Right kidney (tissue), 1 donor: ENCODE results near the gene NR3C2.

Source experiments
- DNase-seq: peaks from one replicate; pipeline ENCODE4 v3.0.0-alpha.2; 2016

Gene NR3C2

DNA sequence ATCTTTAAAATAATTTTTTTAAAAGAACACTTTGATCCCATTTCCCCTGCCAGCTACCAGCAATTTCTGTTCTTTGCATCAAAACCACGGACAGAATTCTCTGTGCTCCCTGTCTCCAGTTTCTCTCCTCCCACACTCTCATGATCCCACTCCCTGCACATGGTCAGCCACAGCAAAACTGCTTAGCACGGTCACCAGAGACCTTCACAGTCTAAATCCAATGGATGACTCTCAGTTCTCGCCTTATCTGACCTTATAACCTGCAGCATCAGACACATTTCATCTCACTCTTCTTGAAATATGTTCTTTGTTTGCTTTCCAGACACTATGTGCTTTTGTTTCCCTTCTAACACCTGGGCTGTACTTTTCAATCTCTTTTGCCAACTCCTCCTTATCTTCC is 131.5 kb downstream of the NR3C2 start:
- no peak for DNase-seq

DNA sequence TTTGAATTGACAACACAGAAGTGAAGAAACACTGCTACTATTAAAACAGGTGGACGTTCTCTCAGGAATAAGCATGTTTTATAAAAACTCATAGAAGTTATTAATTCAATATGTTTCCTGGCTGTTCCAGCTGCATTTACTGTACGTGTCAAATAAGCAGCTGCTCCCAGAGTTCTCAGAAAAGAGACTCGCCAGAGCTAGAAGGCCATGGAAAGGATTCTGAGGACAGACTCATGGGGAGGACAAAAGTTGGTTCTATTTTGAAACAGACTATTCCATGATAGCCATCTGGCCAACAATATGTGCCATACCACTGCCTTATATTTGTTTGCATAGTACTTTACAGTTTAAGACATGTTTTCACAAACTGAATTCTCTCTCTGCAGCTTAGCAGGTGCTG is 136.5 kb downstream of the NR3C2 start:
- DNase-seq, result no peak

DNA sequence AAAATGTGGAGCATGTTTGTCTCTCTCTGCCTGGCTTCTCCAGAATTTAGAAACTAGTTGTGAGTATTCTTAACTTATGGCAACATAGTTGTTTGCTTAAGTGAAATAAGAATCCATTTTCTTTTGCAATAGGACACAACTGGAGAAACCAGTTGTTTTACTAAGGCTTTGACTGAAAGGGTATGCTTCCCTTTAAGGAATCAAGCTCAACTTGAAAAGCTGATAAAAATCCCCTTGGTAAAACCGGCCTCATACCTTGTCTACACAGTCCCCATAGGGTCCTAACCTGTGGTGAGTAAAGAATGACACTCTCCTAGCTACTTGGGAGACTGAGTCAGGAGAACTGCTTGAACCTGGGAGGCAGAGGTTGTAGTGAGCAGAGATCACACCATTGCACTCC is 139.8 kb downstream of the NR3C2 start:
- no peak for DNase-seq

GRCh38 chr4:148300877-148301276 is 141.3 kb downstream of the NR3C2 start:
- no peak for DNase-seq

DNA sequence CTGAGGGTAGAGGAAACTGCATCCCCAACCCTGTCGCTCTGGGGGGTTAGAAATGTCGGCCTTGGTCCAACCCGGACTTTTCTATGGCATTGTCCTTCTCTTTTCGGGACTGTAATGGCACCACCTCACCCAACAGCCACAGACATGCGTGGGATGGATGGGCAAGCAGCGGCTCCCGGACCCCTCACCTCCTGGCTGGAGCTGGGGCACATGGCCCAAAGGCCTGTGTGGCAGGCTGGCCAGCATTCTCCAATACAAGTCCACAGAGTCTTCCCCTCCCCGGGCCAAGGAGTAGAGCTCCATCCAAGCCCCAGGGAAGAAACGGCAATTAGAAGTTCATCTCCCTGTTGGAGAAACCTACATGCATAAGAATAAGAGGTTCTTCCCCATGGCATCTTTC is 142.9 kb downstream of the NR3C2 start:
- DNase-seq, result no peak

GRCh38 chr4:148296498-148296897 is 145.7 kb downstream of the NR3C2 start:
- DNase-seq, result no peak

GRCh38 chr4:148295642-148296041 is 146.6 kb downstream of the NR3C2 start:
- no peak for DNase-seq

- no peak for DNase-seq
Measured at GRCh38 chr4:148293571-148293970, 148.6 kb downstream of the NR3C2 start.

DNA sequence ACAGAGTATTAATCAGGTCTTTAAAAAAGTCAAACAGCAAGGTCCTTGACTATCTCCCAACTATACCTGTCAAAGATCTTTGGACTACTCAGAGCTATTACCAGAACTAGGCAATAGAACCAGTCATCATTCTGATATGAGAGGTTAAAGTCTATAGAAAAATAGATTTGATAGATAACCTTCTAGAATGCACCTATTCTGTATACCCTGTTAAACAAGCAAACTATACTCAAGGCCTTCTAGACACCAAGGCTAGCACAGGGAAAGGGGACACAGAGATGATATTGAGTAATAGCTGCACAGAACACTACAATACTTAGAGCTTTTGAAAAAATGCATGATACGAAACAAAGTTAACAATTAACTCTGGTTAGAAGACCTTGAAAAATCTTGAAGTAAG is 149.5 kb downstream of the NR3C2 start:
- DNase-seq, result no peak

- DNase-seq, result no peak
Measured at GRCh38 chr4:148289740-148290139, 152.5 kb downstream of the NR3C2 start.

GRCh38 chr4:148288448-148288847 is 153.8 kb downstream of the NR3C2 start:
- no peak for DNase-seq

- no peak for DNase-seq
Measured at GRCh38 chr4:148287111-148287510, 155.1 kb downstream of the NR3C2 start.

DNA sequence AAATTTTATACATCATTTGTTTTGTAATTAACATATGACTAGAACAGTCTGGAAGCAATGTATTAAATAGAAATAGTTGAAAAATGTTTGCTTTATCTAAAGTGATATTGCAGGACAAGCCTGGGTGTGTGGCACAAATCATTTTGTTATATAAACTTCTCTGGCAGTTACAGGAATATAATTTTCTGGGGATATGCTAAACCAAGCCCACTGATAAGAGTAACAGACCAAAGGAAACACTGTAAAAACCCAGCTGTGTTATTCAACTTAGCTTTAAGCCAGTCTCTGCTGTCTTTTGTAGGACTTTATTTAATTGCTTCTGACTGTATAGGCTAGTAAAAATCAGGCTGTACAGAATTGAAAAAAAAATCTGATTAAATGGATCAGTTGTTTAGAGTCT is 156.2 kb downstream of the NR3C2 start:
- no peak for DNase-seq

DNA sequence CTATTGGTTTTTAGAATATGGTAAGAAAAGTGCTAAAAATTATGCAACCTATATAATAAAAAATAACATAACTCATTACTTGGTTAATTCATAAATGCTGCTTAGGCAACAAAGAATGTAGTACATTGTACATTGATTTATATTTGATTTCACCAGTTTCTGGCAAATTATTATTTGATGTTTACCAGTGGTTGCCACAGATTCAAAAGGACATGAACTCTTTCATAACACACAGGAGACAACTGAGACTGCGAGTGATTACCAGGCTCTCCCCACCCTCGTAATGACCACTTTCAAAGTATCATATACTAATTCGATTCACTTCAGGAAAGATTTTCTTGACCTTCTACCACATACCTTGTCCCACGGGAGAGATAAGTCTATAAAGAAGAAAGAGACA is 158.5 kb downstream of the NR3C2 start:
- no peak for DNase-seq

- DNase-seq, result no peak
Measured at GRCh38 chr4:148278310-148278709, 163.9 kb downstream of the NR3C2 start.

GRCh38 chr4:148275266-148275665 is 166.9 kb downstream of the NR3C2 start:
- no peak for DNase-seq

- DNase-seq, result no peak
Measured at GRCh38 chr4:148273501-148273986, 168.7 kb downstream of the NR3C2 start.

DNA sequence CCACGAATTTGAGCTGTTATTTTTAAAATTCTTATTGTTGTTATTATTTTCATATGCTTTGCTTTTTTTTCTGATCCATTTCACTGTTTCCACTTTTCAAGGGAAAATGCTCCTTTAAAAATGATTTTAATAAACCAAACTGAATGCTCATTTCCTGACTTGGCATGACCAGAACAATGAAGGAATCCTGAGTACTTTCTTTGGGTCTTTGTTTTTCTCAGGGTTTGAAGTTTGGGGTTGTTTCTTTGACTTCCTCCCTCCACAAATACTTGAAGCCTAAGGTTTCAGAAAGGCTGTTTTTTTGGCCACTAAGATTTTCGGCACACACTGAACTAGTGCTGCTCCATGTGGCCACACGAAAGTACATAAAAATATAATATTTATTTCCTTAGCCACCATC is 171.0 kb downstream of the NR3C2 start:
- DNase-seq, result no peak

GRCh38 chr4:148270630-148271029 is 171.6 kb downstream of the NR3C2 start:
- no peak for DNase-seq

GRCh38 chr4:148268835-148269234 is 173.4 kb downstream of the NR3C2 start:
- DNase-seq, result no peak

DNA sequence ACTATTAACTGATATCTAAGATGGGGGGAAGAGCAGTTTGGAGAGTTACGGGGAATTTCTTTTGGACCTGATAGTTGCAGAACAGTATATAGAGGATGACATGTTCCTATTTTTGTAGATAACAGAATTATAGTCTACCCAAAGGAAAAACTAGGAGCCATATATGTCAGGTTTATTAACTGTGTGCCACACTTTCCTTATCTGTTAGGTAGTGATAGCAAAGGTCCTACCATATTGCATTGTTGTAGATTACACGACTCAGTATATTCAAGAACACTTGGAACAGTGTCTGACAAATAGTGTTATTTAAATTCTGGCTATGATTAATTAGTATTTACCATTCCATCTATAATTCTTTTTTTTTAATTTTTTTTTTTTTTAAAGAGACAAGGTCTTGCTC is 175.3 kb downstream of the NR3C2 start:
- DNase-seq, result no peak

- no peak for DNase-seq
Measured at GRCh38 chr4:148266240-148266639, 176.0 kb downstream of the NR3C2 start.

- no peak for DNase-seq
Measured at GRCh38 chr4:148265627-148266026, 176.6 kb downstream of the NR3C2 start.

DNA sequence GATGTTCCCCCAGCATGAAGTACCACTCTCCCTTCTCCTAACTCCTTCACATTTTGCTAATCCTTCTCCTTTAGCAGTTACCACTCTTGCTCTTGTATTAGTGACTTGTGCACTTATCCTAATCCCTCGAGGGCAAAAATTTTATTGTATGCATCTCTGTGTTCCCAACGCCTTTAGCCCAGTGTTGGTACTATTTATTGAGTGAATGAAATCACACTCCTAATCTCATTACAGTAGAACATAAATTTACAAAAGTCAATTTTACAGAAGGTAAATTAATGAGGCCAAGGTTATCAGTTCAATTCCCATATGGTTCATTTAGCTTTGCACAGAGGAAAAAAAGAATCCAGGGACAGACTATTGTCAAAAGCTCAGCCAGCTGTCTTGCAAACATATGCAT is 178.4 kb downstream of the NR3C2 start:
- DNase-seq, result no peak

GRCh38 chr4:148263127-148263526 is 179.1 kb downstream of the NR3C2 start:
- DNase-seq, result no peak

DNA sequence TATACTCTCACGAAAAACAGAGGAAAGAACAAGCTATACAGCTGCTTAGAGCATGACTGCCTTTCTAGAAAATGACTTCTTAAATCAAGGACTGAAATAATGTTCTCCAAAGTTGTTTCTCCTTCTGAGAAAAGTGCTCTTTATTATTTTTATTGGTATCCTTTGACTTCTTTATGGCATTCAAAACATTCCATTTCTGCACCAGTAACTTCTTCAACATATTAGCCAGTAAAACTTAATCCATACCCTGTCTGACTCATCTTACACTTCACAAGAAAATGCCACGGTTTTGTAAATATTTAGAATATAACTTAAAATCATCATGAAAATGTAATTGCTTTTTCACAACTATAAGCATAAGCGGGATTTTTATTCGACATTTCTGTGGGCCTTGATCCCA is 180.4 kb downstream of the NR3C2 start:
- DNase-seq, result peak; percentile 25
